Measurements from ENCODE around the gene TIMELESS. TPM values are rescaled to one million over a fixed set of nuclear protein-coding genes. Genes with fewer than 3 reads are reported as not detected.

Gene TIMELESS
- total RNA-seq, 1 experiment from 2014 or later: 43.2 TPM

DNA sequence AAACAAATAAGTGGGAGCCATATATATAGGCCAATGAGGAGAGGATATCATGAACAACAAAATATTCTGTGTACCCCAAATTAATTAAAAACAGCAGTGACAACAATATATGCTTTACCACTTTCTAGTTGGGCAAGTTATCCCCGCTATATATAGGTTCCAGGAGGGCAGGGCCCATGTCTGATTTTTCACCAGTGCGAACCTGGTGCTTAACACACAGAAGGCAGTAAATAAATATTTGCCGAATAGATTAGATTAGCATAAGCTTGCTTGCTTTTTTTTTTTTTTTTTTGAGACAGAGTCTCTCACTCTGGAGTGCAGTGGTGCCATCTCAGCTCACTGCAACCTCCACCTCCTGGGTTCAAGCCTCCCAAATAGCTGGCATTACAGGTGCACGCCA is 8.6 kb upstream of the TIMELESS start:
- Mint-ChIP-seq H3K36me3 (ENCODE audit: insufficient read depth, unreplicated experiment) (no peaks in the 10 kb centered on the region), H3K9me3 (ENCODE audit: unreplicated experiment) (no peaks in the 10 kb centered on the region)
- DNase-seq: no peak

DNA sequence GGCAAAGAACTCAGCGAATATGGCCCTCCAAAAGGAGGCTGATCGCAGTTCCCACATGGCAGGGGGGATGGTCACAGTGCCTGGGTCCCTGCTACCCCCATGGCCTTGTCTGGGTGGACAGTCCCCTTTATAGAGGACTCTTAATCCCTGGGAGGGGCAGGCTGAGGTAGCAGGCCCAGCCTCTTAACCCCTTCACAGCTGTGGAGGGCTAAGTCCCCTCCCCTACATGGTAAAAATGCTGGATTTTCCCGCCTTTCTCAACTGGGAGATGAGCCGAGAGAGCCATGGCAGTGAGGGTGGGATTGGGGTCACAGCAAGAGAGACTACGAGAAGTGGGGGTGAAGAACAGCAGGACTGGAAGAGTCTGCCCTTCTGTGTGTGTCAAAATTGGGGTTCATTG is 5.3 kb upstream of the TIMELESS start, which contains the start of gene MIP:
Gene MIP (minus strand): TSS at position 101 of the 400 bp plus-strand sequence. CDS start 44 bp downstream, at position 57.
- Mint-ChIP-seq H3K4me3 (ENCODE audit: unreplicated experiment) (no peak within 1 kb of the TSS), H3K27me3 (ENCODE audit: insufficient read depth, unreplicated experiment) (no peaks in the 10 kb centered on the region), H3K27ac (ENCODE audit: unreplicated experiment) (no peak within 1 kb of the TSS), H3K9me3 (ENCODE audit: unreplicated experiment) (no peaks in the 10 kb centered on the region), H3K4me1 (ENCODE audit: low read depth, unreplicated experiment) (peaks cover 7% of the 10 kb centered on the region), H3K36me3 (ENCODE audit: insufficient read depth, unreplicated experiment) (peaks cover under 1% of the 10 kb centered on the region)
- Histone ChIP-seq H3K9me3 (no peaks in the 10 kb centered on the region), H3K4me3 (ENCODE audit: low read depth, low read length) (no peak within 1 kb of the TSS), H3K27me3 (replicated peaks; ENCODE audit: control insufficient read depth, insufficient read depth, low read length) (no peaks in the 10 kb centered on the region), H3K36me3 (ENCODE audit: control insufficient read depth, insufficient read depth, low read length) (no peaks in the 10 kb centered on the region), H3K4me1 (no peaks in the 10 kb centered on the region)
- intact Hi-C loops (cut with micrococcal nuclease; ENCODE audit: unreplicated experiment): no loop called here
- TF ChIP-seq, protein P1, sequence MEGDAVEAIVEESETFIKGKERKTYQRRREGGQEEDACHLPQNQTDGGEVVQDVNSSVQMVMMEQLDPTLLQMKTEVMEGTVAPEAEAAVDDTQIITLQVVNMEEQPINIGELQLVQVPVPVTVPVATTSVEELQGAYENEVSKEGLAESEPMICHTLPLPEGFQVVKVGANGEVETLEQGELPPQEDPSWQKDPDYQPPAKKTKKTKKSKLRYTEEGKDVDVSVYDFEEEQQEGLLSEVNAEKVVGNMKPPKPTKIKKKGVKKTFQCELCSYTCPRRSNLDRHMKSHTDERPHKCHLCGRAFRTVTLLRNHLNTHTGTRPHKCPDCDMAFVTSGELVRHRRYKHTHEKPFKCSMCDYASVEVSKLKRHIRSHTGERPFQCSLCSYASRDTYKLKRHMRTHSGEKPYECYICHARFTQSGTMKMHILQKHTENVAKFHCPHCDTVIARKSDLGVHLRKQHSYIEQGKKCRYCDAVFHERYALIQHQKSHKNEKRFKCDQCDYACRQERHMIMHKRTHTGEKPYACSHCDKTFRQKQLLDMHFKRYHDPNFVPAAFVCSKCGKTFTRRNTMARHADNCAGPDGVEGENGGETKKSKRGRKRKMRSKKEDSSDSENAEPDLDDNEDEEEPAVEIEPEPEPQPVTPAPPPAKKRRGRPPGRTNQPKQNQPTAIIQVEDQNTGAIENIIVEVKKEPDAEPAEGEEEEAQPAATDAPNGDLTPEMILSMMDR (IDR thresholded peaks at IDR 0.05; ENCODE audit: insufficient read depth in 1 of 2, low read depth in 1 of 2, low read length in 1 of 2, severe bottlenecking in 1 of 2, unreplicated experiment in 1 of 2): no peak
- POLR2A ChIA-PET: no interaction called here
- no peak for DNase-seq
- BruUV-seq (replicated peaks): no TSS peak
- CTCF ChIA-PET: interaction anchor here (1.2 kb wide), 1 partner anchor 10 kb away, joined by 3 read pairs; no protein-coding TSS in a partner anchor

More for the DNA sequence above, 8.6 kb upstream of the TIMELESS start:
- Mint-ChIP-seq H3K27ac (ENCODE audit: unreplicated experiment) (no peak overlapping the region), H3K4me3 (ENCODE audit: unreplicated experiment) (no peak overlapping the region), H3K27me3 (ENCODE audit: insufficient read depth, unreplicated experiment) (no peaks in the 10 kb centered on the region), H3K4me1 (ENCODE audit: low read depth, unreplicated experiment) (no peaks in the 10 kb centered on the region)
- Histone ChIP-seq H3K9me3 (no peaks in the 10 kb centered on the region), H3K27me3 (replicated peaks; ENCODE audit: control insufficient read depth, insufficient read depth, low read length) (no peaks in the 10 kb centered on the region), H3K36me3 (ENCODE audit: control insufficient read depth, insufficient read depth, low read length) (no peaks in the 10 kb centered on the region), H3K4me1 (no peaks in the 10 kb centered on the region), H3K4me3 (ENCODE audit: low read depth, low read length) (no peak overlapping the region)
- TF ChIP-seq, protein P1 (IDR thresholded peaks at IDR 0.05; ENCODE audit: insufficient read depth in 1 of 2, low read depth in 1 of 2, low read length in 1 of 2, severe bottlenecking in 1 of 2, unreplicated experiment in 1 of 2): no peak
- ChIA-PET POLR2A (interaction anchor here (1.0 kb wide), 1 partner anchor 8 kb away, joined by 4 read pairs; the partner anchor contains the start of gene TIMELESS), CTCF (interaction anchor here (0.6 kb wide), 1 partner anchor 71 kb away, joined by 3 read pairs; no protein-coding TSS in a partner anchor)
- intact Hi-C loops (cut with micrococcal nuclease; ENCODE audit: unreplicated experiment): no loop called here
- BruUV-seq (replicated peaks): no TSS peak

DNA sequence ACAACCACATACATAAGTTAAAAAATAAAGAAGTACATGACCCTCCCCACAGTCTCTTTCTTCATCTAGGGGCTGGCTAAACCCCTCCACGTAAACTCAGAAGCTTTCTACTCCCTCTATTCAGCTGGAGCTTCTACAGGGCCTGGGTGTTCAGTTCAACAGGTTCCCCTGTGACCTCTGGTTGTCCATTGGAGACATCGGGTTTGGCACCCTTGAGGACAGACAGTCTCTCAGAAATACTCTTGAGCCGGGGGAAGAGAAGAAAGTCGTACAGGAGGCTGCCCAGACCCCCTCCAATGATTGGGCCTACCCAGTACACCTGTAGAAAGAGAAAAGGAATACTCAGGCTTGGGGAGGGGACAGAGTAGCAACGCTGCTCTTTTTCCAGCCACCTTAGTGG is 1.9 kb upstream of the TIMELESS start:
- Histone ChIP-seq H3K9me3 (no peaks in the 10 kb centered on the region), H3K4me1 (peaks cover 4% of the 10 kb centered on the region; the same call in 1 of the 2 replicates), H3K36me3 (ENCODE audit: control insufficient read depth, insufficient read depth, low read length) (no peaks in the 10 kb centered on the region), H3K4me3 (ENCODE audit: low read depth, low read length) (no peak overlapping the region), H3K27me3 (replicated peaks; ENCODE audit: control insufficient read depth, insufficient read depth, low read length) (no peaks in the 10 kb centered on the region)
- H3K27me3 Mint-ChIP-seq (ENCODE audit: insufficient read depth, unreplicated experiment): no peaks in the 10 kb centered on the region
- H3K36me3 Mint-ChIP-seq (ENCODE audit: insufficient read depth, unreplicated experiment): peaks cover 7% of the 10 kb centered on the region
- H3K27ac Mint-ChIP-seq (ENCODE audit: unreplicated experiment): no peak overlapping the region
- intact Hi-C loops (cut with micrococcal nuclease; ENCODE audit: unreplicated experiment): no loop called here
- BruUV-seq (replicated peaks): no TSS peak
- H3K4me3 Mint-ChIP-seq (ENCODE audit: unreplicated experiment): no peak overlapping the region
- H3K9me3 Mint-ChIP-seq (ENCODE audit: unreplicated experiment): no peaks in the 10 kb centered on the region
- TF ChIP-seq, protein P1 (IDR thresholded peaks at IDR 0.05; ENCODE audit: insufficient read depth in 1 of 2, low read depth in 1 of 2, low read length in 1 of 2, severe bottlenecking in 1 of 2, unreplicated experiment in 1 of 2): no peak
- ChIA-PET POLR2A (no interaction called here), CTCF (no interaction called here)
- no peak for DNase-seq
- peaks cover 7% of the 10 kb centered on the region for H3K4me1 Mint-ChIP-seq (ENCODE audit: low read depth, unreplicated experiment)

All from Caco-2 (cell line).